Naive thymus-derived CD4-positive, alpha-beta T cell (primary cell): ENCODE results near the gene CDKN3. TPM values are rescaled to one million over a fixed set of nuclear protein-coding genes. Genes with fewer than 3 reads are reported as not detected.
"Not testable (repeated sequence)": the region's sequence is repeated elsewhere in the genome, so short reads cannot be mapped to it uniquely, and the experiment has no call there.

Experiments used
- ATAC-seq: fragments of 150-1000 bp; cut with Tn5 transposase; 2 replicates; pipeline ENCODE4 v1.10.0; 2021; ENCODE audit warnings: mild to moderate bottlenecking, moderate library complexity
- CTCF ChIA-PET: fragments of 350-600 bp; sonication (Branson Sonifier 250); formaldehyde crosslinking; loops from one replicate; lab custom pipeline; 2021; ENCODE audit warnings: antibody characterized with exemption; lab: Charles Lee
- POLR2A ChIA-PET: fragments of 350-600 bp; sonication (Branson Sonifier 250); formaldehyde crosslinking; loops from one replicate; lab custom pipeline; 2021; ENCODE audit warnings: antibody characterized with exemption, inconsistent platforms; lab: Charles Lee
- DNase-seq, 9 donors: peaks; one replicate each; pipeline versions ENCODE4 v3.0.0 to v3.0.0-alpha.2; 2020 to 2022; ENCODE audit warnings: mixed read lengths in 1 of 9
- H3K27ac ChIP-seq: one replicate; pipeline ENCODE4 v1.7.0; 2013; ENCODE audit warnings: mild to moderate bottlenecking, low read depth, low read length, moderate library complexity
- H3K27me3 ChIP-seq, 2 donors: one replicate each; pipeline ENCODE4 v1.7.0; 2013; ENCODE audit warnings: low read length in 2 of 2, mild to moderate bottlenecking in 2 of 2, moderate library complexity in 2 of 2; ENCODE audit not compliant: control insufficient read depth in 2 of 2, insufficient read depth in 2 of 2
- H3K36me3 ChIP-seq, 3 experiments: 1 replicate in 2 of 3; 2 replicates in 1 of 3; pipeline ENCODE4 v1.7.0; 2013; ENCODE audit warnings: low read length in 3 of 3, mild to moderate bottlenecking in 3 of 3, moderate library complexity in 1 of 3; ENCODE audit not compliant: insufficient read depth in 3 of 3, control insufficient read depth in 2 of 3
- H3K4me1 ChIP-seq, 2 donors: one replicate each; pipeline ENCODE4 v1.7.0; 2013; ENCODE audit warnings: low read length in 2 of 2, mild to moderate bottlenecking in 2 of 2, moderate library complexity in 1 of 2; ENCODE audit not compliant: control insufficient read depth in 2 of 2, insufficient read depth in 2 of 2
- H3K4me3 ChIP-seq: 2 replicates; pipeline ENCODE4 v1.7.0; 2013; ENCODE audit warnings: mild to moderate bottlenecking, low read length
- H3K9me3 ChIP-seq, 3 experiments: 1 replicate in 2 of 3; 2 replicates in 1 of 3; pipeline ENCODE4 v1.7.0; 2013; ENCODE audit warnings: low read length in 3 of 3; ENCODE audit not compliant: control insufficient read depth in 2 of 3
- H3K27ac Mint-ChIP-seq, 9 donors: one replicate each; pipeline ENCODE4 v1.8.0; 2020 to 2022; ENCODE audit warnings: mixed read lengths in 9 of 9, mild to moderate bottlenecking in 8 of 9, moderate library complexity in 5 of 9, inconsistent platforms in 2 of 9
- H3K27me3 Mint-ChIP-seq, 5 donors: one replicate each; pipeline ENCODE4 v1.8.0; 2021 to 2022; ENCODE audit warnings: mixed read lengths in 5 of 5, mild to moderate bottlenecking in 1 of 5
- H3K36me3 Mint-ChIP-seq, 5 donors: one replicate each; pipeline ENCODE4 v1.8.0; 2020 to 2022; ENCODE audit warnings: mixed read lengths in 5 of 5, mild to moderate bottlenecking in 3 of 5, inconsistent platforms in 1 of 5
- H3K4me1 Mint-ChIP-seq, 7 donors: one replicate each; pipeline ENCODE4 v1.8.0; 2020 to 2022; ENCODE audit warnings: mixed read lengths in 7 of 7, mild to moderate bottlenecking in 3 of 7, inconsistent platforms in 1 of 7
- H3K4me3 Mint-ChIP-seq, 10 donors: one replicate each; pipeline ENCODE4 v1.8.0; 2020 to 2022; ENCODE audit warnings: mild to moderate bottlenecking in 10 of 10, mixed read lengths in 10 of 10, moderate library complexity in 6 of 10, inconsistent platforms in 2 of 10
- H3K9me3 Mint-ChIP-seq, 11 donors: one replicate each; pipeline ENCODE4 v1.8.0; 2020 to 2022; ENCODE audit warnings: mixed read lengths in 11 of 11, mild to moderate bottlenecking in 4 of 11, inconsistent platforms in 1 of 11, moderate library complexity in 1 of 11
- intact Hi-C, 2 donors: fragments of 100-400 bp; cut with micrococcal nuclease; formaldehyde crosslinking; loops; one replicate each; pipeline ENCODE4 v1.15.1; 2023
- polyA plus RNA-seq, 2 donors: library from polyadenylated mRNA; unstranded; fragments of 300-500 nt; fragmentation: Illumina TruSeq; gene quantifications; one replicate each; pipeline ENCODE4 v1.2.3, GENCODE V29; 2021
- total RNA-seq, 6 experiments: library from RNA in 5 of 6; stranded (reverse) in 5 of 6; gene quantifications; 1 replicate in 5 of 6; 2 replicates in 1 of 6; pipeline ENCODE4 v1.2.3 and lab custom pipeline; 2021 to 2026

The CDKN3 gene
- total and polyA plus RNA-seq, 7 experiments from 2014 or later: 0.93 to 48.1 (median 3.0) TPM

GRCh38 chr14:54451961-54452360 is 55.2 kb downstream of the CDKN3 start:
- Histone ChIP-seq H3K9me3 (no peaks in the 10 kb centered on the region), H3K4me3 (no peak overlapping the region), H3K27ac (no peak overlapping the region), H3K27me3 (no peaks in the 10 kb centered on the region), H3K36me3 (no peaks in the 10 kb centered on the region), H3K4me1 (no peaks in the 10 kb centered on the region)
- H3K27me3 Mint-ChIP-seq: peaks cover 0 to 12% (median 0%) of the 10 kb centered on the region in 5 donors
- intact Hi-C loops: no loop called here
- H3K9me3 Mint-ChIP-seq: no peaks in the 10 kb centered on the region
- DNase-seq: no peak
- H3K36me3 Mint-ChIP-seq: peaks cover 0 to 3% (median 0%) of the 10 kb centered on the region in 5 donors
- H3K4me1 Mint-ChIP-seq: peaks cover 0 to 5% (median 0%) of the 10 kb centered on the region in 7 donors
- ChIA-PET POLR2A (no interaction called here), CTCF (no interaction called here)
- ATAC-seq: no peak
- H3K27ac Mint-ChIP-seq: no peak overlapping the region
- no peak overlapping the region for H3K4me3 Mint-ChIP-seq

DNA sequence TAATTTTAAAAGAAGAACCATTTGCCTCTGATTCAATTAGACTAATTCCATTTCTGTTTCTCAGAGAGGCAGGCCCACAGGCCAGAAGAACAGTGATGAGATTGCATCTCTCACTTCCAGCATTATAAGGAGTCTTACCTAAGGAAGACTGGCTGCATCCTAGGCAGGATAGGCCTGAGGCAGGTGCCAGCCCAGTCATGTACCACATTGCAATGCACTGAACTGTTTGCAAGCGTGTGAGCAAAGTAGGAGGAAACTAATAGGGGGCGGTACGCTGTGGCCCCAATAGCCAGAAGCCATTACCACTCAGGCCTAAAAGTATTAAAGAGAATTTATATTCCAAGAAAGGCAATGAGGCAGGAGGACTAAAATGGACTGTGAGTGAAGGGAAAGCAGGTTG is 56.4 kb downstream of the CDKN3 start:
- Histone ChIP-seq H3K36me3 (no peaks in the 10 kb centered on the region), H3K9me3 (no peaks in the 10 kb centered on the region), H3K4me3 (no peak overlapping the region), H3K27me3 (no peaks in the 10 kb centered on the region), H3K4me1 (no peaks in the 10 kb centered on the region), H3K27ac (no peak overlapping the region)
- peaks cover 0 to 1% (median 0%) of the 10 kb centered on the region in 11 donors for H3K9me3 Mint-ChIP-seq
- ATAC-seq: no peak
- no peak overlapping the region for H3K4me3 Mint-ChIP-seq
- H3K4me1 Mint-ChIP-seq: peaks cover 0 to 5% (median 0%) of the 10 kb centered on the region in 7 donors
- H3K27ac Mint-ChIP-seq: no peak overlapping the region
- intact Hi-C loops: no loop called here
- peaks cover 0 to 1% (median 0%) of the 10 kb centered on the region in 5 donors for H3K36me3 Mint-ChIP-seq
- CTCF ChIA-PET: no interaction called here
- POLR2A ChIA-PET: no interaction called here
- no peak for DNase-seq
- H3K27me3 Mint-ChIP-seq: peaks cover 0 to 12% (median 0%) of the 10 kb centered on the region in 5 donors

DNA sequence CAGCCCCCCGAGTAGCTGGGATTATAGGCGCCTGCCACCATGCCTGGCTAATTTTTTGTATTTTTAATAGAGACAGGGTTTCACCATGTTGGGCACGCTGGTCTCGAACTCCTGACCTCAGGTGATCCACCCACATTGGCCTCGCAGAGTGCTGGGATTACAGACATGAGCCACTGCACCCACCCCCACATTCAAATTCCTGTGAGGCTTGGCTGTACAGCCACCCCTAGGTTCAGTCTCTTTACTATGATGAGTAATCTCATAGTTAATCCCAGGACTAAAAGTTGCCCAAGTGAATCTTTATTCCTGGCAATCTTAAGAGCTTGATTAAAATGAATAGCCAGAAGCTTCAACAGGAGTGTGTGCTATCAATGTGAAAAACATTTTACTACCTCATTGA is 57.2 kb downstream of the CDKN3 start:
- H3K36me3 ChIP-seq, CTCF ChIA-PET, intact Hi-C loops, H3K4me1 Mint-ChIP-seq, H3K36me3 Mint-ChIP-seq, H3K27me3 ChIP-seq, H3K27ac Mint-ChIP-seq, H3K4me3 Mint-ChIP-seq, DNase-seq, POLR2A ChIA-PET, H3K9me3 ChIP-seq, H3K27me3 Mint-ChIP-seq, H3K27ac ChIP-seq, H3K4me3 ChIP-seq, ATAC-seq, H3K4me1 ChIP-seq, H3K9me3 Mint-ChIP-seq: not testable (repeated sequence)

GRCh38 chr14:54455363-54455762 is 58.6 kb downstream of the CDKN3 start:
- POLR2A ChIA-PET: no interaction called here
- Mint-ChIP-seq H3K9me3 (peaks cover 0 to 11% (median 3%) of the 10 kb centered on the region in 11 donors), H3K4me3 (no peak overlapping the region)

GRCh38 chr14:54456820-54457608 is 60.2 kb downstream of the CDKN3 start:
- H3K27ac Mint-ChIP-seq, POLR2A ChIA-PET, H3K36me3 ChIP-seq, H3K4me1 Mint-ChIP-seq, ATAC-seq, H3K9me3 ChIP-seq, intact Hi-C loops, DNase-seq, H3K4me3 Mint-ChIP-seq, H3K4me1 ChIP-seq, H3K4me3 ChIP-seq, H3K27ac ChIP-seq, H3K27me3 Mint-ChIP-seq, H3K27me3 ChIP-seq: not testable (repeated sequence)
- CTCF ChIA-PET: interaction anchor here (0.7 kb wide), 2 partner anchors 15 to 570 kb away, joined by 3 read pairs; partner anchors contain the start of gene SOCS4
- Mint-ChIP-seq H3K9me3 (peaks cover 0 to 11% (median 3%) of the 10 kb centered on the region in 11 donors), H3K36me3 (peaks cover 0 to 11% (median 6%) of the 10 kb centered on the region in 5 donors)

More at GRCh38 chr14:54455363-54455762, 58.6 kb downstream of the CDKN3 start:
- DNase-seq (no peak), ATAC-seq (no peak)
- Histone ChIP-seq H3K27me3 (no peaks in the 10 kb centered on the region), H3K4me1 (no peaks in the 10 kb centered on the region), H3K27ac (no peak overlapping the region), H3K36me3 (no peaks in the 10 kb centered on the region), H3K4me3 (no peak overlapping the region), H3K9me3 (no peaks in the 10 kb centered on the region)
- CTCF ChIA-PET: no interaction called here
- intact Hi-C loops: no loop called here
- H3K36me3 Mint-ChIP-seq: peaks cover 0 to 11% (median 6%) of the 10 kb centered on the region in 5 donors
- peaks cover 0 to 5% (median 0%) of the 10 kb centered on the region in 7 donors for H3K4me1 Mint-ChIP-seq
- peaks cover 0 to 4% (median 0%) of the 10 kb centered on the region in 5 donors for H3K27me3 Mint-ChIP-seq
- H3K27ac Mint-ChIP-seq: no peak overlapping the region

DNA sequence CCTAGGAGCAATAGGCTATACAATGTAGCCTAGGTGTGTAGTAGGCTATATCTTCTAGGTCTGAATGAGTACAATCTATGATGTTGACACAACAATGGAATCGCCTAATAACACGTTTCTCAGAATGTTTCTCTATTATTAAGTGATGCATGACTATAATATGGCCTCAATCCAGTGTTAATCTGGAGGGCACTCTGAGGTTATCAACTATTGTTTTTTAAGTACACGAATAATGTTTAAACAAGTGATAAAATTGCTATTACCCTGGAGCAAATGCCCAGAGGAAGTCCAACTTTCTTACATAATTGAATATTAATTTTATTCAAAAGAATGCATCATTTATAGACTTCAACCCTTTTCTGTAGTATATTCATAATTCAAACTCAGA is 60.8 kb downstream of the CDKN3 start:
- no peak overlapping the region for H3K27ac Mint-ChIP-seq
- peaks cover 0 to 11% (median 3%) of the 10 kb centered on the region in 11 donors for H3K9me3 Mint-ChIP-seq
- no peaks in the 10 kb centered on the region for H3K27me3 Mint-ChIP-seq
- no peak overlapping the region for H3K4me3 Mint-ChIP-seq
- POLR2A ChIA-PET: no interaction called here
- DNase-seq (no peak), ATAC-seq (no peak)
- peaks cover 0 to 11% (median 6%) of the 10 kb centered on the region in 5 donors for H3K36me3 Mint-ChIP-seq
- Histone ChIP-seq H3K4me1 (no peaks in the 10 kb centered on the region), H3K4me3 (no peak overlapping the region), H3K9me3 (no peaks in the 10 kb centered on the region), H3K36me3 (no peaks in the 10 kb centered on the region), H3K27me3 (no peaks in the 10 kb centered on the region), H3K27ac (no peak overlapping the region)
- intact Hi-C loops: no loop called here
- no peaks in the 10 kb centered on the region for H3K4me1 Mint-ChIP-seq
- CTCF ChIA-PET: interaction anchor here (0.7 kb wide), 2 partner anchors 15 to 570 kb away, joined by 3 read pairs; partner anchors contain the start of gene SOCS4

- H3K9me3 ChIP-seq, H3K27me3 ChIP-seq, H3K4me3 Mint-ChIP-seq, intact Hi-C loops, H3K4me3 ChIP-seq, ATAC-seq, H3K4me1 ChIP-seq, POLR2A ChIA-PET, CTCF ChIA-PET, H3K4me1 Mint-ChIP-seq, H3K36me3 ChIP-seq, H3K27me3 Mint-ChIP-seq, DNase-seq, H3K27ac ChIP-seq, H3K27ac Mint-ChIP-seq: not testable (repeated sequence)
- H3K36me3 Mint-ChIP-seq: peaks cover 0 to 11% (median 6%) of the 10 kb centered on the region in 5 donors
- peaks cover 0 to 11% (median 3%) of the 10 kb centered on the region in 11 donors for H3K9me3 Mint-ChIP-seq
Measured at GRCh38 chr14:54458536-54458935, 61.7 kb downstream of the CDKN3 start.
